ENCODE results near the gene BANP. TPM values are rescaled to one million over a fixed set of nuclear protein-coding genes. Genes with fewer than 3 reads are reported as not detected.

BANP gene, protein sequence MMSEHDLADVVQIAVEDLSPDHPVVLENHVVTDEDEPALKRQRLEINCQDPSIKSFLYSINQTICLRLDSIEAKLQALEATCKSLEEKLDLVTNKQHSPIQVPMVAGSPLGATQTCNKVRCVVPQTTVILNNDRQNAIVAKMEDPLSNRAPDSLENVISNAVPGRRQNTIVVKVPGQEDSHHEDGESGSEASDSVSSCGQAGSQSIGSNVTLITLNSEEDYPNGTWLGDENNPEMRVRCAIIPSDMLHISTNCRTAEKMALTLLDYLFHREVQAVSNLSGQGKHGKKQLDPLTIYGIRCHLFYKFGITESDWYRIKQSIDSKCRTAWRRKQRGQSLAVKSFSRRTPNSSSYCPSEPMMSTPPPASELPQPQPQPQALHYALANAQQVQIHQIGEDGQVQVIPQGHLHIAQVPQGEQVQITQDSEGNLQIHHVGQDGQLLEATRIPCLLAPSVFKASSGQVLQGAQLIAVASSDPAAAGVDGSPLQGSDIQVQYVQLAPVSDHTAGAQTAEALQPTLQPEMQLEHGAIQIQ
- 14.1 and 16.6 TPM in 2 replicates for total RNA-seq

DNA sequence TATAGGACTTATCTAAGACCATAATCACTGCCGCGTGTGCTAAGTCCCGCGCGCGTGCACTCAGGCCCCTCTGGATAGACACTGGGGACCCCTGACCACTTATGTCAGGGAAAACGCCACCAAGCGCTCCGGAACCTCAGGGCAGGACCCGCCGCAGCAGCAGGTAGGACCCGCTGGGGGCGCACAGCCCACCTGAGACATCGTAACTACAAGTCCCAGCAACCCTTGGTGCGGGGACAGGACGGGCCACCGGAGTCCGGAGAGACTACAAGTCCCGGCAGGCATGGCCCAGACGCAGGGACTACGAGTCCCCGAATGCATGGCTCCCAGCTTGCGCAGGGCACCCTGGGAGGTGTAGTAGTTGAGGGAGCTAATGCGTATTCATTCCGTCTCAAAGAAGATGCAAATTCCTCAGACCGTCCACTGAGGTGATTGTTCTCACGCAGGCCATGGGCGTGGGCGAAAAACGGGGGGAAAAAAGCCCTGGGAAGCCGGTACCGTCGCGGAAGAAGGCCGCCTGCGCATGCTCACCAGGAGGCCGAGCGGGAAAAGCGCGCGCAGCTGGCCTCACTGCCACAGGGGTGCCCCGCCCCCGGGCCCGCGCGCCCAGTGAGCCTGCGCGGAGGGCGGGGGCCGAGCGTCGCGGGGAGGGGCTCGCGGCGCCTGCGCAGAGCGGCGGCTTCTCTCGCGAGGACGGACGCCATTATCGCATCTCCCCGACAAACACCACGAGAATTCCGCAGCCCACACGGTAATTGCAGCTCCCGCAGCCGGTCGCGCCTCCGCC is at the start of gene BANP:
TSS of gene BANP (plus strand) at position 670 of the 787 bp plus-strand sequence. CDS start 23,682 bp downstream, outside the sequence.

GRCh38 chr16:87936375-87937230 is 14.6 kb upstream of the BANP start, which contains the start of gene CA5A:
Gene CA5A (minus strand): TSS chr16:87936529. CDS start chr16:87936450, 79 bp downstream.

Other genes starting within 250 kb of the BANP start
- gene KLHDC4, start 185.4 kb upstream of the BANP start, total RNA-seq, result 20.4 and 24.5 TPM in 2 replicates
- gene SLC7A5, start 81.9 kb upstream of the BANP start, total RNA-seq, result 111 and 114 TPM in 2 replicates
- gene CA5A, start 14.9 kb upstream of the BANP start, total RNA-seq, result not detected in 2 replicates